Stimulated activated CD4-positive, alpha-beta T cell treated with anti-CD3 and anti-CD28 coated beads, Interleukin-12 subunit alpha, Interleukin-12 subunit beta, amount 100 ng/mL, for 24 hours (primary cell): ENCODE data around the gene SLIT1.

Experiments used
- DNase-seq, 2 experiments: peaks; one replicate each; pipeline ENCODE4 v3.0.0-alpha.2; 2020; ENCODE audit warnings: low read depth in 2 of 2

The SLIT1 gene

GRCh38 chr10:97080051-97080776 lies 105.5 kb downstream of the SLIT1 start:
- no peak for DNase-seq

- no peak for DNase-seq
Measured at GRCh38 chr10:97079448-97079847, 106.3 kb downstream of the SLIT1 start.

GRCh38 chr10:97078938-97079445 lies 106.8 kb downstream of the SLIT1 start:
- DNase-seq, result no peak

- DNase-seq, result no peak
Measured at GRCh38 chr10:97078261-97078937, 107.4 kb downstream of the SLIT1 start.

GRCh38 chr10:97076781-97077180 lies 109.0 kb downstream of the SLIT1 start:
- no peak for DNase-seq

GRCh38 chr10:97075961-97076525 lies 109.7 kb downstream of the SLIT1 start:
- no peak for DNase-seq

GRCh38 chr10:97075421-97075820 lies 110.3 kb downstream of the SLIT1 start:
- DNase-seq, result no peak

GRCh38 chr10:97074256-97075145 lies 111.3 kb downstream of the SLIT1 start:
- no peak for DNase-seq

- peak; percentile 66 to 85 for DNase-seq
Measured at GRCh38 chr10:97072851-97073665, 112.7 kb downstream of the SLIT1 start.

- no peak for DNase-seq
Measured at GRCh38 chr10:97071496-97071895, 114.3 kb downstream of the SLIT1 start.

- DNase-seq, result no peak
Measured at GRCh38 chr10:97069576-97070362, 116.0 kb downstream of the SLIT1 start.

GRCh38 chr10:97069026-97069425 lies 116.7 kb downstream of the SLIT1 start:
- no peak for DNase-seq

GRCh38 chr10:97067716-97068391 lies 117.9 kb downstream of the SLIT1 start:
- no peak for DNase-seq

- no peak for DNase-seq
Measured at GRCh38 chr10:97066877-97067555, 118.7 kb downstream of the SLIT1 start.

GRCh38 chr10:97065686-97066660 lies 119.8 kb downstream of the SLIT1 start:
- no peak for DNase-seq

- no peak for DNase-seq
Measured at GRCh38 chr10:97065128-97065527, 120.6 kb downstream of the SLIT1 start.

- DNase-seq, result no peak
Measured at GRCh38 chr10:97063983-97064837, 121.5 kb downstream of the SLIT1 start.
